Measurements from ENCODE around the gene RPN1. TPM values are rescaled to one million over a fixed set of nuclear protein-coding genes. Genes with fewer than 3 reads are reported as not detected.
"Not testable (repeated sequence)": the region's sequence is repeated elsewhere in the genome, so short reads cannot be mapped to it uniquely, and the experiment has no call there.

Gene RPN1
- total RNA-seq, 1 donor from 2014 or later = 149 TPM

GRCh38 chr3:128665362-128666021, 14.9 kb upstream of the RPN1 start:
- Histone ChIP-seq H3K9me3 (no peaks in the 10 kb centered on the region), H3K27ac (no peak overlapping the region), H3K27me3 (no peaks in the 10 kb centered on the region), H3K4me3 (no peak overlapping the region), H3K36me3 (no peaks in the 10 kb centered on the region), H3K4me1 (no peaks in the 10 kb centered on the region)
- TF ChIP-seq POLR2AphosphoS5 (IDR thresholded peaks at IDR 0.05; ENCODE audit: insufficient read depth in 1 of 2, low read depth in 1 of 2) (no peak), CTCF (IDR thresholded peaks at IDR 0.05) (no peak), POLR2A (IDR thresholded peaks at IDR 0.05) (no peak)
- DNase-seq (ENCODE audit: extremely low spot score in 2 of 2) = no peak
- intact Hi-C loops (cut with DNase I) = no loop called here

- no peaks in the 10 kb centered on the region for H3K36me3 ChIP-seq
- TF ChIP-seq POLR2AphosphoS5 (IDR thresholded peaks at IDR 0.05; ENCODE audit: insufficient read depth in 1 of 2, low read depth in 1 of 2) (no peak), CTCF (IDR thresholded peaks at IDR 0.05) (no peak), POLR2A (IDR thresholded peaks at IDR 0.05) (no peak)
- intact Hi-C loops (cut with DNase I) = no loop called here
- H3K4me3 ChIP-seq = no peak overlapping the region
- H3K9me3 ChIP-seq = no peaks in the 10 kb centered on the region
- no peaks in the 10 kb centered on the region for H3K27me3 ChIP-seq
- H3K27ac ChIP-seq = no peak overlapping the region
- no peaks in the 10 kb centered on the region for H3K4me1 ChIP-seq
- DNase-seq (ENCODE audit: extremely low spot score in 2 of 2) = no peak
Measured at GRCh38 chr3:128663151-128663550, 12.5 kb upstream of the RPN1 start.

- no peak for DNase-seq (ENCODE audit: extremely low spot score in 2 of 2)
- intact Hi-C loops (cut with DNase I) = no loop called here
- no peaks in the 10 kb centered on the region for H3K4me1 ChIP-seq
- no peaks in the 10 kb centered on the region for H3K36me3 ChIP-seq
- no peaks in the 10 kb centered on the region for H3K27me3 ChIP-seq
- no peak overlapping the region for H3K27ac ChIP-seq
- no peak for TF ChIP-seq POLR2AphosphoS5 (IDR thresholded peaks at IDR 0.05; ENCODE audit: insufficient read depth in 1 of 2, low read depth in 1 of 2)
- no peak for TF ChIP-seq POLR2A (IDR thresholded peaks at IDR 0.05)
- H3K4me3 ChIP-seq = no peak overlapping the region
- no peaks in the 10 kb centered on the region for H3K9me3 ChIP-seq
Measured at GRCh38 chr3:128655531-128655930, 4.9 kb upstream of the RPN1 start.

- H3K27me3 ChIP-seq; H3K4me1 ChIP-seq; DNase-seq (ENCODE audit: extremely low spot score in 2 of 2); H3K9me3 ChIP-seq; intact Hi-C loops (cut with DNase I); H3K27ac ChIP-seq; H3K36me3 ChIP-seq: not testable (repeated sequence)
- peak overlapping the region in 1 of 2 donors; percentile 1 for H3K4me3 ChIP-seq
Measured at GRCh38 chr3:128653993-128654805, 3.6 kb upstream of the RPN1 start.

GRCh38 chr3:128653383-128653992, 2.9 kb upstream of the RPN1 start:
- DNase-seq (ENCODE audit: extremely low spot score in 2 of 2); intact Hi-C loops (cut with DNase I); H3K27me3 ChIP-seq; H3K4me3 ChIP-seq; H3K27ac ChIP-seq; H3K9me3 ChIP-seq; H3K36me3 ChIP-seq: not testable (repeated sequence)
- peaks cover 13% of the 10 kb centered on the region for H3K4me1 ChIP-seq

GRCh38 chr3:128648940-128649663, 1.5 kb downstream of the RPN1 start:
- peak overlapping the region; percentile 98 for H3K27ac ChIP-seq
- no peak for DNase-seq (ENCODE audit: extremely low spot score in 2 of 2)
- no peaks in the 10 kb centered on the region for H3K9me3 ChIP-seq
- no peak for TF ChIP-seq POLR2A (IDR thresholded peaks at IDR 0.05)
- TF ChIP-seq POLR2AphosphoS5 (IDR thresholded peaks at IDR 0.05; ENCODE audit: insufficient read depth in 1 of 2, low read depth in 1 of 2) = no peak
- no peak for TF ChIP-seq CTCF (IDR thresholded peaks at IDR 0.05)
- intact Hi-C loops (cut with DNase I) = no loop called here
- H3K36me3 ChIP-seq = peaks cover 0 to 8% of the 10 kb centered on the region in 2 donors
- peaks cover 39% of the 10 kb centered on the region for H3K4me1 ChIP-seq
- H3K27me3 ChIP-seq = no peaks in the 10 kb centered on the region
- peak overlapping the region; percentile 97 to 100 for H3K4me3 ChIP-seq

Data from vagina (tissue), 2 donors.